H1 (cell line): ENCODE measurements around the gene YIPF2. TPM values are rescaled to one million over a fixed set of nuclear protein-coding genes. Genes with fewer than 3 reads are reported as not detected.

Experiments used
- CTCF ChIA-PET: fragments of 300-600 bp; sonication (Branson Sonifier 250); formaldehyde crosslinking; loops from one replicate; lab custom pipeline; 2021; ENCODE audit not compliant: partially characterized antibody; lab: Charles Lee
- POLR2A ChIA-PET: fragments of 300-600 bp; sonication (Branson Sonifier 250); formaldehyde crosslinking; loops from one replicate; lab custom pipeline; 2021; ENCODE audit warnings: inconsistent platforms; ENCODE audit not compliant: partially characterized antibody; lab: Charles Lee
- DNase-seq, 2 experiments: peaks; one replicate each; pipeline versions ENCODE4 v3.0.0 to v3.0.0-alpha.2; 2010 to 2022; ENCODE audit warnings: low spot score in 2 of 2, low read depth in 1 of 2, mixed read lengths in 1 of 2
- FAIRE-seq: peaks from 2 replicates; lab custom pipeline; 2011; peaks lifted over from hg19 to GRCh38; lab: Jason Lieb, UNC
- H2AFZ ChIP-seq: 2 replicates; pipeline ENCODE4 v1.8.1; 2012; ENCODE audit warnings: low read length, inconsistent platforms
- H2AK5ac ChIP-seq: 2 replicates; pipeline ENCODE4 v1.6.1; 2013; ENCODE audit warnings: low read depth, low read length
- H2BK120ac ChIP-seq: replicated peaks from 2 replicates; pipeline ENCODE3; 2013; ENCODE audit warnings: low read depth, low read length, inconsistent platforms
- H2BK12ac ChIP-seq: 2 replicates; pipeline ENCODE4 v1.6.1; 2013; ENCODE audit warnings: low read depth, low read length
- H2BK15ac ChIP-seq: 2 replicates; pipeline ENCODE4 v1.6.1; 2013; ENCODE audit warnings: low read length
- H2BK20ac ChIP-seq: 2 replicates; pipeline ENCODE4 v1.6.1; 2013; ENCODE audit warnings: low read length
- H2BK5ac ChIP-seq: 2 replicates; pipeline ENCODE4 v1.6.1; 2013; ENCODE audit warnings: low read depth, low read length
- H3K14ac ChIP-seq: 2 replicates; pipeline ENCODE4 v1.6.1; 2013; ENCODE audit warnings: inconsistent platforms; ENCODE audit not compliant: insufficient read length
- H3K18ac ChIP-seq: 2 replicates; pipeline ENCODE4 v1.6.1; 2013; ENCODE audit warnings: low read length; ENCODE audit errors: extremely low read depth
- H3K23ac ChIP-seq: 2 replicates; pipeline ENCODE4 v1.6.1; 2013; ENCODE audit warnings: inconsistent platforms; ENCODE audit not compliant: insufficient read length
- H3K23me2 ChIP-seq: 2 replicates; pipeline ENCODE4 v1.6.1; 2013; ENCODE audit warnings: low read depth, low read length
- H3K27ac ChIP-seq: 2 replicates; pipeline ENCODE4 v1.6.1; 2011; ENCODE audit warnings: low read depth, low read length, inconsistent platforms
- H3K27me3 ChIP-seq, 4 experiments: replicated peaks in 1 of 4; 1 replicate in 1 of 4; 2 replicates in 3 of 4; pipeline versions ENCODE4 v1.6.1 to v1.8.1; 2011 to 2013; ENCODE audit warnings: low read length in 3 of 4, mild to moderate bottlenecking in 3 of 4, inconsistent platforms in 2 of 4, mixed read lengths in 2 of 4, moderate library complexity in 1 of 4; ENCODE audit not compliant: control insufficient read depth in 3 of 4, insufficient read depth in 3 of 4; ENCODE audit errors: extremely low read depth in 1 of 4
- H3K36me3 ChIP-seq, 4 experiments: 2 replicates each; pipeline versions ENCODE4 v1.6.1 to v1.8.1; 2011 to 2013; ENCODE audit warnings: mild to moderate bottlenecking in 4 of 4, low read length in 3 of 4, moderate library complexity in 2 of 4, control low read depth in 1 of 4, inconsistent platforms in 1 of 4; ENCODE audit not compliant: insufficient read depth in 4 of 4, control insufficient read depth in 2 of 4
- H3K4ac ChIP-seq: replicated peaks from 2 replicates; pipeline ENCODE3; 2013; ENCODE audit warnings: low read length, low read depth, mixed read lengths, inconsistent platforms; ENCODE audit not compliant: insufficient read length
- H3K4me1 ChIP-seq, 4 experiments: replicated peaks in 1 of 4; 1 replicate in 1 of 4; 2 replicates in 3 of 4; pipeline versions ENCODE4 v1.6.1 to v1.8.1; 2011 to 2013; ENCODE audit warnings: low read length in 3 of 4, inconsistent platforms in 2 of 4, mixed read lengths in 1 of 4; ENCODE audit not compliant: insufficient read depth in 4 of 4, control insufficient read depth in 3 of 4
- H3K4me2 ChIP-seq, 2 experiments: 2 replicates each; pipeline versions ENCODE4 v1.6.1 to v1.8.1; 2011 to 2013; ENCODE audit warnings: low read depth in 2 of 2, low read length in 2 of 2, control low read depth in 1 of 2, inconsistent platforms in 1 of 2, mild to moderate bottlenecking in 1 of 2; ENCODE audit not compliant: insufficient read depth in 1 of 2
- H3K4me3 ChIP-seq, 4 experiments: fragments of 200-600, 300-600 bp in 1 of 4; sonication (generic), shearing (Covaris generic), sonication (Bioruptor Twin) in 1 of 4; 2 replicates each; pipeline versions ENCODE4 v1.5.1 to v1.8.1; 2011 to 2016; ENCODE audit warnings: low read length in 4 of 4, low read depth in 3 of 4, control low read depth in 2 of 4, inconsistent platforms in 2 of 4, mild to moderate bottlenecking in 2 of 4, mixed read lengths in 1 of 4, moderate library complexity in 1 of 4; ENCODE audit not compliant: insufficient read depth in 2 of 4; ENCODE audit errors: extremely low read depth in 1 of 4
- H3K56ac ChIP-seq: replicated peaks from 2 replicates; pipeline ENCODE3; 2013; ENCODE audit warnings: low read depth, mild to moderate bottlenecking, mixed read lengths, low read length, inconsistent platforms; ENCODE audit not compliant: insufficient read length
- H3K79me1 ChIP-seq: 2 replicates; pipeline ENCODE4 v1.6.1; 2013; ENCODE audit warnings: low read depth, low read length, control low read depth
- H3K79me2 ChIP-seq, 2 experiments: 2 replicates each; pipeline versions ENCODE4 v1.6.1 to v1.8.1; 2012 to 2013; ENCODE audit warnings: low read length in 2 of 2, mild to moderate bottlenecking in 2 of 2, inconsistent platforms in 1 of 2; ENCODE audit not compliant: insufficient read depth in 2 of 2, control insufficient read depth in 1 of 2
- H3K9ac ChIP-seq, 4 experiments: replicated peaks in 1 of 4; 1 replicate in 1 of 4; 2 replicates in 3 of 4; pipeline versions ENCODE4 v1.6.1 to v1.8.1; 2011 to 2013; ENCODE audit warnings: low read depth in 3 of 4, low read length in 3 of 4, control low read depth in 2 of 4, mild to moderate bottlenecking in 2 of 4, moderate library complexity in 2 of 4, inconsistent platforms in 1 of 4; ENCODE audit errors: extremely low read depth in 1 of 4
- H3K9me3 ChIP-seq, 2 experiments: 2 replicates each; pipeline versions ENCODE4 v1.6.1 to v1.8.1; 2012 to 2013; ENCODE audit warnings: mild to moderate bottlenecking in 2 of 2, moderate library complexity in 2 of 2, control low read depth in 1 of 2, inconsistent platforms in 1 of 2, low read depth in 1 of 2, low read length in 1 of 2, mixed read lengths in 1 of 2; ENCODE audit not compliant: insufficient read depth in 2 of 2
- H4K20me1 ChIP-seq, 2 experiments: replicated peaks in 1 of 2; 2 replicates each; pipeline versions ENCODE3 to v1.8.1; 2011 to 2013; ENCODE audit warnings: inconsistent platforms in 2 of 2, low read length in 2 of 2, mild to moderate bottlenecking in 1 of 2; ENCODE audit not compliant: insufficient read depth in 2 of 2, control insufficient read depth in 1 of 2
- H4K5ac ChIP-seq: 2 replicates; pipeline ENCODE4 v1.6.1; 2013; ENCODE audit warnings: low read length, low read depth, mixed read lengths, inconsistent platforms; ENCODE audit not compliant: insufficient read length
- H4K8ac ChIP-seq: 2 replicates; pipeline ENCODE4 v1.8.0; 2013; ENCODE audit warnings: mild to moderate bottlenecking, moderate library complexity, low read length, inconsistent platforms; ENCODE audit not compliant: insufficient read depth; ENCODE audit errors: extremely low read depth
- H4K91ac ChIP-seq: replicated peaks from 2 replicates; pipeline ENCODE3; 2013; ENCODE audit warnings: low read length, mixed read lengths, inconsistent platforms; ENCODE audit not compliant: insufficient read length
- CREB1 ChIP-seq: IDR thresholded peaks from 2 replicates; pipeline ENCODE4 v1.6.1; 2012; ENCODE audit warnings: inconsistent platforms
- GTF2F1 ChIP-seq: IDR thresholded peaks from 2 replicates; pipeline ENCODE4 v1.6.1; 2012; ENCODE audit warnings: low read depth, low read length, improper control_type of control experiment, borderline replicate concordance
- WGBS, 2 experiments: shearing (Covaris generic) in 1 of 2; methylation state at CpG; one replicate each; pipeline versions ENCODE4 v1.1.6 to v1.1.7; 2013 to 2015; ENCODE audit warnings: low lambda C conversion rate in 2 of 2, mixed read lengths in 2 of 2, inconsistent platforms in 1 of 2, low coverage in 1 of 2, missing lambda C conversion rate in 1 of 2; ENCODE audit not compliant: insufficient replicate concordance in 2 of 2, insufficient coverage in 1 of 2, insufficient read length in 1 of 2; ENCODE audit errors: extremely low coverage in 1 of 2, missing lambda C conversion rate in 1 of 2; 5-methylcytosine and 5-hydroxymethylcytosine counted together
- polyA plus RNA-seq, 7 experiments: library from polyadenylated mRNA; depleted of rRNA in 3 of 7; stranded (reverse) in 5 of 7; unstranded in 2 of 7; fragments of >200 nt in 5 of 7; fragments of 200-250 nt in 2 of 7; gene quantifications; 1 replicate in 5 of 7; 2 replicates in 1 of 7; 4 replicates in 1 of 7; pipeline versions ENCODE4 v1.2.1 to v1.2.3, GENCODE V29; 2011 to 2013; ENCODE audit warnings: missing spikeins in 2 of 7, mixed read lengths in 2 of 7
- total RNA-seq: library from RNA; stranded (reverse); fragmentation: NEBNext Ultra II Directional; extraction: Animal tissue kit (Norgen Biotek cat#: 25700); gene quantifications from 2 replicates; pipeline ENCODE4 v1.2.1, GENCODE V29; 2021

Gene YIPF2
- total and polyA plus RNA-seq, 2 of the 8 experiments (the other 6 are each of a cell fraction or from before 2014, with no cell fraction given): 48.3 to 112 TPM

GRCh38 chr19:10929402-10929794 lies 959 bp upstream of the YIPF2 start:
- Histone ChIP-seq H3K23ac (no peak overlapping the region), H3K9ac (peak overlapping the region; percentile 65 to 83 (median 78); a peak in 6 of 7 replicates), H2AFZ (no peak overlapping the region), H2BK20ac (no peak overlapping the region), H3K23me2 (peaks cover 11% of the 10 kb centered on the region), H2BK120ac (no peak overlapping the region), H3K4me2 (peak overlapping the region; percentile 61 to 84), H4K8ac (peak overlapping the region; percentile 91; the same call in 1 of the 2 replicates), H3K4me1 (peaks cover 0 to 6% (median 1%) of the 10 kb centered on the region in 4 experiments; a peak in 4 of 7 replicates), H2BK5ac (peak overlapping the region; percentile 44; the same call in 1 of the 2 replicates), H3K14ac (no peak overlapping the region), H3K4ac (no peak overlapping the region), H2BK12ac (no peak overlapping the region), H3K79me1 (peaks cover 8% of the 10 kb centered on the region; the same call in 1 of the 2 replicates), H4K20me1 (peaks cover 0 to 7% of the 10 kb centered on the region in 2 experiments), H3K27me3 (no peaks in the 10 kb centered on the region), H2AK5ac (no peak overlapping the region), H4K5ac (no peak overlapping the region), H3K79me2 (peaks cover 7 to 25% of the 10 kb centered on the region in 2 experiments; a peak in 3 of 4 replicates), H3K4me3 (peak overlapping the region; percentile 71 to 95 (median 84)), H3K18ac (no peak overlapping the region), H3K9me3 (no peaks in the 10 kb centered on the region), H2BK15ac (no peak overlapping the region), H3K27ac (peak overlapping the region; percentile 55; the same call in 1 of the 2 replicates), H4K91ac (no peak overlapping the region), H3K56ac (no peak overlapping the region), H3K36me3 (peaks cover 0 to 4% (median under 1%) of the 10 kb centered on the region in 4 experiments; a peak in 3 of 8 replicates)
- no peak for TF ChIP-seq GTF2F1
- TF ChIP-seq CREB1: 0 out of 2 replicates have a peak, but pooled peaks have one; percentile 14
- ChIA-PET POLR2A (interaction anchor here (0.6 to 2.7 kb wide), 7 partner anchors 12 to 1972 kb away, joined by 3 to 16 read pairs (median 4); no protein-coding TSS in a partner anchor), CTCF (interaction anchor here (0.6 to 2.3 kb wide), 6 partner anchors 12 to 107 kb away, joined by 3 to 12 read pairs (median 3); partner anchors contain the start of gene TMED1)
- FAIRE-seq (no peak), DNase-seq (no peak)
- 20% methylated on average over 25 of the region's 27 CpGs; no CpG with 5 or more reads in 1 of the 2 experiments for WGBS, 2 experiments
